Neural cell (in vitro differentiated cells): ENCODE results near the gene RBM20. TPM values are rescaled to one million over a fixed set of nuclear protein-coding genes. Genes with fewer than 3 reads are reported as not detected.

Experiments
- H2AFZ ChIP-seq: fragments of 200-600, 300-800 bp; sonication (generic), shearing (Covaris generic); 2 replicates; pipeline ENCODE4 v1.6.0; 2014; ENCODE audit warnings: low read depth, mild to moderate bottlenecking, antibody characterized with exemption, low read length, moderate library complexity
- H3F3A ChIP-seq: fragments of 200-600 bp; shearing (Covaris generic); 2 replicates; pipeline ENCODE4 v1.6.1; 2016; ENCODE audit warnings: mild to moderate bottlenecking, moderate library complexity, mixed read lengths, antibody characterized with exemption, low read length; ENCODE audit not compliant: insufficient read depth, poor library complexity, severe bottlenecking
- H3K27ac ChIP-seq: fragments of 200-600, 300-800 bp; sonication (generic), shearing (Covaris generic); 2 replicates; pipeline ENCODE4 v1.5.1; 2014; ENCODE audit warnings: mild to moderate bottlenecking, low read length, moderate library complexity
- H3K27me3 ChIP-seq: fragments of 300-800, 200-600 bp; sonication (generic), shearing (Covaris generic); 2 replicates; pipeline ENCODE4 v1.6.0; 2014; ENCODE audit warnings: mild to moderate bottlenecking, low read depth, low read length, moderate library complexity; ENCODE audit not compliant: insufficient read depth
- H3K36me3 ChIP-seq: fragments of 300-800, 200-600 bp; sonication (generic), shearing (Covaris generic); 2 replicates; pipeline ENCODE4 v1.5.1; 2014; ENCODE audit warnings: mild to moderate bottlenecking, antibody characterized with exemption, low read length, moderate library complexity; ENCODE audit not compliant: insufficient read depth
- H3K4me2 ChIP-seq: fragments of 300-800, 200-600 bp; sonication (generic), shearing (Covaris generic); 2 replicates; pipeline ENCODE4 v1.6.0; 2014; ENCODE audit warnings: mild to moderate bottlenecking, low read length
- H3K4me3 ChIP-seq: fragments of 300-800, 200-600 bp; sonication (generic), shearing (Covaris generic); 2 replicates; pipeline ENCODE4 v1.5.1; 2014; ENCODE audit warnings: mild to moderate bottlenecking, low read length, moderate library complexity
- H3K79me2 ChIP-seq: fragments of 200-600 bp; shearing (Covaris generic); replicated peaks from 2 replicates; pipeline ENCODE4 v1.6.0; 2014; ENCODE audit warnings: mild to moderate bottlenecking, low read length, moderate library complexity; ENCODE audit not compliant: insufficient read depth
- H3K9ac ChIP-seq: fragments of 300-800, 200-600 bp; sonication (generic), shearing (Covaris generic); 2 replicates; pipeline ENCODE4 v1.6.1; 2016; ENCODE audit warnings: mild to moderate bottlenecking, low read length, mixed read lengths
- H3K9me2 ChIP-seq: fragments of 200-600 bp; shearing (Covaris generic); 2 replicates; pipeline ENCODE4 v1.6.1; 2016; ENCODE audit warnings: mild to moderate bottlenecking, low read length, mixed read lengths; ENCODE audit not compliant: insufficient read depth
- H3K9me3 ChIP-seq: fragments of 200-600, 300-800 bp; sonication (generic), shearing (Covaris generic); 2 replicates; pipeline ENCODE4 v1.6.1; 2016; ENCODE audit warnings: mild to moderate bottlenecking, mixed run types, low read length, moderate library complexity, mixed read lengths
- H4K20me1 ChIP-seq: fragments of 200-600 bp; shearing (Covaris generic); 2 replicates; pipeline ENCODE4 v1.6.1; 2016; ENCODE audit warnings: mild to moderate bottlenecking, mixed run types; ENCODE audit not compliant: insufficient read depth
- EP300 ChIP-seq: fragments of 450-650 bp; conservative IDR thresholded peaks from 2 replicates; pipeline ENCODE4 v1.6.1; 2014; ENCODE audit warnings: antibody characterized with exemption, mild to moderate bottlenecking, moderate library complexity; ENCODE audit not compliant: poor library complexity, severe bottlenecking
- EZH2 ChIP-seq: fragments of 200-600, 300-800 bp; shearing (Covaris generic), sonication (generic); IDR thresholded peaks from 2 replicates; pipeline ENCODE4 v1.6.1; 2014; ENCODE audit warnings: antibody characterized with exemption, low read length, borderline replicate concordance, mild to moderate bottlenecking; ENCODE audit not compliant: insufficient read depth, poor library complexity, severe bottlenecking
- MXI1 ChIP-seq: fragments of 450-650 bp; conservative IDR thresholded peaks from 2 replicates; pipeline ENCODE4 v1.6.1; 2014; ENCODE audit warnings: antibody characterized with exemption, mild to moderate bottlenecking; ENCODE audit not compliant: poor library complexity, severe bottlenecking
- POLR2AphosphoS5 ChIP-seq: IDR thresholded peaks from 2 replicates; pipeline ENCODE4 v1.6.1; 2012
- RAD21 ChIP-seq: fragments of 450-650 bp; conservative IDR thresholded peaks from 2 replicates; pipeline ENCODE4 v1.6.1; 2014; ENCODE audit warnings: antibody characterized with exemption, mild to moderate bottlenecking, moderate library complexity
- SMC3 ChIP-seq: fragments of 450-650 bp; conservative IDR thresholded peaks from 2 replicates; pipeline ENCODE4 v1.6.1; 2014; ENCODE audit warnings: antibody characterized with exemption, mild to moderate bottlenecking, moderate library complexity; ENCODE audit not compliant: poor library complexity
- TAF1 ChIP-seq: IDR thresholded peaks from 2 replicates; pipeline ENCODE4 v1.6.1; 2012; ENCODE audit warnings: low read depth
- polyA plus RNA-seq: library from polyadenylated mRNA; depleted of rRNA; stranded (reverse); fragments of >200 nt; gene quantifications from 2 replicates; pipeline ENCODE4 v1.2.3, GENCODE V29; 2014
- TF ChIP-seq, protein P1 (sequence below): IDR thresholded peaks from 2 replicates; pipeline ENCODE4 v1.6.1; 2012; ENCODE audit warnings: borderline replicate concordance
- TF ChIP-seq, protein P2 (sequence below): fragments of 450-650 bp; IDR thresholded peaks from 2 replicates; pipeline ENCODE4 v1.5.1; 2014; ENCODE audit warnings: antibody characterized with exemption, mild to moderate bottlenecking, moderate library complexity; ENCODE audit not compliant: poor library complexity, severe bottlenecking

RBM20 gene
- polyA plus RNA-seq, 1 donor from 2014 or later, result 0.07 TPM

DNA sequence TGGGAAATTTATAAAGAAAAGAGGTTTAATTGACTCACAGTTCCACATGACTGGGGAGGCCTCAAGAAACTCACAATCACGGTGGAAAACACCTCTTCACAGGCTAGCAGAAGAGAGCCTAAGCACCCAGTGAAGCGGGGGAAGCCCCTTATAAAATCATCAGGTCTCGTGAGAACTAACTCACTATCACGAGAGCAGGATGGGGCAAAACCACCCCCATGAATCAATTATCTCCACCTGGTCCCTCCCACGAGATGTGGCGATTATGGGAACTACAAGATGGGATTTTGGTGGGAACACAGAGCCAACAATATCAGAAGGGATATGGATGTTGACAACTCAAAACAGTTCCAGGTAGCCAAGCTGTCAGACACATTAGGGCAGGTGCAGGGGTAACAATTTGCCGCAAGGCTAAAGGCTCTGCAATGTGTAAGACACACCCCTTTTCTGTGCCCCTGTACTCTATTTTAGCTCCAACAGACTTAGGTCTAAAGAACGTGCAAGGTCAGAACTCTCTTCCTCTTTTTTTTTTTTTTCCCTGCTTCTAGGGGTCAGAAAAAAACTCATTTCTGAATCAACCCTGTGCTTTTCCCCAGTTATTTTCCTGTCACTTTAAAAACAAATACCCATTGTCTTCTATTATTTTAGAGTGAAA lies 30.7 kb upstream of the RBM20 start:
- H4K20me1 ChIP-seq, result no peaks in the 10 kb centered on the region
- H2AFZ ChIP-seq, result no peak overlapping the region
- no peak overlapping the region for H3K4me2 ChIP-seq
- H3K9me3 ChIP-seq, result no peaks in the 10 kb centered on the region
- TF ChIP-seq EP300 (no peak), TAF1 (no peak), POLR2AphosphoS5 (no peak), RAD21 (no peak), MXI1 (no peak), SMC3 (no peak), EZH2 (no peak)
- TF ChIP-seq, protein P1, sequence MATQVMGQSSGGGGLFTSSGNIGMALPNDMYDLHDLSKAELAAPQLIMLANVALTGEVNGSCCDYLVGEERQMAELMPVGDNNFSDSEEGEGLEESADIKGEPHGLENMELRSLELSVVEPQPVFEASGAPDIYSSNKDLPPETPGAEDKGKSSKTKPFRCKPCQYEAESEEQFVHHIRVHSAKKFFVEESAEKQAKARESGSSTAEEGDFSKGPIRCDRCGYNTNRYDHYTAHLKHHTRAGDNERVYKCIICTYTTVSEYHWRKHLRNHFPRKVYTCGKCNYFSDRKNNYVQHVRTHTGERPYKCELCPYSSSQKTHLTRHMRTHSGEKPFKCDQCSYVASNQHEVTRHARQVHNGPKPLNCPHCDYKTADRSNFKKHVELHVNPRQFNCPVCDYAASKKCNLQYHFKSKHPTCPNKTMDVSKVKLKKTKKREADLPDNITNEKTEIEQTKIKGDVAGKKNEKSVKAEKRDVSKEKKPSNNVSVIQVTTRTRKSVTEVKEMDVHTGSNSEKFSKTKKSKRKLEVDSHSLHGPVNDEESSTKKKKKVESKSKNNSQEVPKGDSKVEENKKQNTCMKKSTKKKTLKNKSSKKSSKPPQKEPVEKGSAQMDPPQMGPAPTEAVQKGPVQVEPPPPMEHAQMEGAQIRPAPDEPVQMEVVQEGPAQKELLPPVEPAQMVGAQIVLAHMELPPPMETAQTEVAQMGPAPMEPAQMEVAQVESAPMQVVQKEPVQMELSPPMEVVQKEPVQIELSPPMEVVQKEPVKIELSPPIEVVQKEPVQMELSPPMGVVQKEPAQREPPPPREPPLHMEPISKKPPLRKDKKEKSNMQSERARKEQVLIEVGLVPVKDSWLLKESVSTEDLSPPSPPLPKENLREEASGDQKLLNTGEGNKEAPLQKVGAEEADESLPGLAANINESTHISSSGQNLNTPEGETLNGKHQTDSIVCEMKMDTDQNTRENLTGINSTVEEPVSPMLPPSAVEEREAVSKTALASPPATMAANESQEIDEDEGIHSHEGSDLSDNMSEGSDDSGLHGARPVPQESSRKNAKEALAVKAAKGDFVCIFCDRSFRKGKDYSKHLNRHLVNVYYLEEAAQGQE, result no peak
- TF ChIP-seq, protein P2, sequence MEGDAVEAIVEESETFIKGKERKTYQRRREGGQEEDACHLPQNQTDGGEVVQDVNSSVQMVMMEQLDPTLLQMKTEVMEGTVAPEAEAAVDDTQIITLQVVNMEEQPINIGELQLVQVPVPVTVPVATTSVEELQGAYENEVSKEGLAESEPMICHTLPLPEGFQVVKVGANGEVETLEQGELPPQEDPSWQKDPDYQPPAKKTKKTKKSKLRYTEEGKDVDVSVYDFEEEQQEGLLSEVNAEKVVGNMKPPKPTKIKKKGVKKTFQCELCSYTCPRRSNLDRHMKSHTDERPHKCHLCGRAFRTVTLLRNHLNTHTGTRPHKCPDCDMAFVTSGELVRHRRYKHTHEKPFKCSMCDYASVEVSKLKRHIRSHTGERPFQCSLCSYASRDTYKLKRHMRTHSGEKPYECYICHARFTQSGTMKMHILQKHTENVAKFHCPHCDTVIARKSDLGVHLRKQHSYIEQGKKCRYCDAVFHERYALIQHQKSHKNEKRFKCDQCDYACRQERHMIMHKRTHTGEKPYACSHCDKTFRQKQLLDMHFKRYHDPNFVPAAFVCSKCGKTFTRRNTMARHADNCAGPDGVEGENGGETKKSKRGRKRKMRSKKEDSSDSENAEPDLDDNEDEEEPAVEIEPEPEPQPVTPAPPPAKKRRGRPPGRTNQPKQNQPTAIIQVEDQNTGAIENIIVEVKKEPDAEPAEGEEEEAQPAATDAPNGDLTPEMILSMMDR, result no peak
- no peak overlapping the region for H3K4me3 ChIP-seq
- no peak overlapping the region for H3K9ac ChIP-seq
- no peaks in the 10 kb centered on the region for H3K27me3 ChIP-seq
- H3F3A ChIP-seq, result no peaks in the 10 kb centered on the region
- no peaks in the 10 kb centered on the region for H3K36me3 ChIP-seq
- H3K9me2 ChIP-seq, result no peaks in the 10 kb centered on the region
- H3K79me2 ChIP-seq, result no peaks in the 10 kb centered on the region
- H3K27ac ChIP-seq, result no peak overlapping the region

DNA sequence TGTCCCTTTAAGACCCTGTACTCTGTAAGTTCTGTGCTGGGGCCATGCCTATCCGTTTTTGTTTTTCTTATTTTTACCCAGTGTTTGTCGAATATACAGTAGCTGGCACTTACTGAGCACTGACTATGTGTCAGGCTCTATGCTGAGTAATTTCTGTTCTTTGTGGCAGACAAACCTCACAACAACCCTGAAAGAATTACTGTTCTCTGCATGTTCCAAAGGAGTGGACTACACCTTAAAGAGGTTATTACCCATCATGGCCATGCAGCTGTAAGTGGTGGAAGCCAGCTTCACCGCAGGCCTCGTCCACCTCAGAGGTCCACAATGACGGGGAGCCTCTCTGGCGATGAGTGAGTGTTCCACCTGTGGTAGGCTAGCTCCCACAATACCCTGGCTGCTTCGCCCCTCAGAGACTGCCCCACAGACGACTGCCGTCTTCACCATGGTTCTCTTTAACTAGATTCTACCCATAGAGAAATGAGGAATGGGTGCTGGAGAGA lies 30.1 kb upstream of the RBM20 start:
- no peaks in the 10 kb centered on the region for H3K36me3 ChIP-seq
- H3F3A ChIP-seq, result no peaks in the 10 kb centered on the region
- no peaks in the 10 kb centered on the region for H3K79me2 ChIP-seq
- H3K27ac ChIP-seq, result no peak overlapping the region
- no peaks in the 10 kb centered on the region for H3K27me3 ChIP-seq
- no peak overlapping the region for H3K4me2 ChIP-seq
- TF ChIP-seq MXI1, result no peak
- TF ChIP-seq POLR2AphosphoS5, result no peak
- TF ChIP-seq, protein P1, result no peak
- no peak for TF ChIP-seq TAF1
- no peak for TF ChIP-seq EP300
- no peak for TF ChIP-seq EZH2
- H3K4me3 ChIP-seq, result no peak overlapping the region
- H4K20me1 ChIP-seq, result no peaks in the 10 kb centered on the region
- H3K9me3 ChIP-seq, result no peaks in the 10 kb centered on the region
- no peaks in the 10 kb centered on the region for H3K9me2 ChIP-seq
- H3K9ac ChIP-seq, result no peak overlapping the region
- no peak overlapping the region for H2AFZ ChIP-seq
